Measurements from ENCODE around the gene PIWIL4. TPM values are rescaled to one million over a fixed set of nuclear protein-coding genes. Genes with fewer than 3 reads are reported as not detected.

Gene PIWIL4
- total RNA-seq, 1 donor from 2014 or later = 0.62 TPM

DNA sequence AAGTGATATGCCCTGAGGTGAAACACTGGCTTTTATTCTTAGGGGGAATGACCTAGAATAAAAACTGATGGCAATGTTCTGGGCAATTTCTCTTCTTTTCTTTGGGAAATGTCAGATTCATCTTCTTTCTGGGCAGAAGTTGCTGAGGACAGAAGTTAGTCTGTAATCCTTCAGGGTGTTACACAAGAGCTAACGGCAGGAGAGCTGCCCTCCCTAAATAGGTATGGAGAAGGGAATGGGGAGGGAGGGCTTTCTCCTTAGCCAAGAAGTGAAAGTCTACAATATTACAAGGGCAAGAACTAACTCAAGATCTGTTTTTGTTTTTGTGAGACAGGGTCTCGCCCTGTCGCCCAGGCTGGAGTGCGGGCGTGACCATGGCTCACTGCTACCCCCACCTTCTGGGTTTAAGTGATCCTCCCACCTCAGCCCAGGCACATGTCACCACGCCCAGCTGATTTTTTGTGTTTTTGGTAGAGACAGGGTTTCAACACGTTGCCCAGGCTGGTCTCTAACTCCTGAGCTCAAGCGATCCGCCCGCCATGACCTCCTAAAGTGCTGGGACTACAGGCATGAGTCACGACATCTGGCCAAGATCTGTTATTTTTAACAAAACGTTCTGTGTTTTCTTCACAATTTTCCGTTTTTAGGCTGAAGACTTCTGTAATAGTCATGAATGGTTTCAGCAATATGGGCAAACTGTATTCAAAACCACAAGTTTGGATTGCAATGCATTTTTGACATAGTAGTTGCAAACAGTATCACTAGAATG is 7.2 kb downstream of the PIWIL4 start:
- CTCF ChIA-PET = no interaction called here

GRCh38 chr11:94576306-94576705 is 9.1 kb downstream of the PIWIL4 start:
- POLR2A ChIA-PET = no interaction called here
- CTCF ChIA-PET = no interaction called here
- no peak for ATAC-seq (ENCODE audit: low read depth)
- intact Hi-C loops (cut with micrococcal nuclease) = no loop called here
- H3K36me3 Mint-ChIP-seq (ENCODE audit: low read depth) = no peaks in the 10 kb centered on the region
- TF ChIP-seq CTCF (IDR thresholded peaks at IDR 0.05) = no peak
- H3K27ac Mint-ChIP-seq = no peak overlapping the region
- no peak overlapping the region for H3K4me3 Mint-ChIP-seq
- no peaks in the 10 kb centered on the region for H3K4me1 Mint-ChIP-seq
- peaks cover 11% of the 10 kb centered on the region for H3K27me3 Mint-ChIP-seq
- no peaks in the 10 kb centered on the region for H3K9me3 Mint-ChIP-seq
- DNase-seq = no peak

More for the DNA sequence above, 7.2 kb downstream of the PIWIL4 start:
- POLR2A ChIA-PET = no interaction called here
- H3K9me3 Mint-ChIP-seq = no peaks in the 10 kb centered on the region
- H3K4me1 Mint-ChIP-seq = no peaks in the 10 kb centered on the region
- H3K36me3 Mint-ChIP-seq (ENCODE audit: low read depth) = no peaks in the 10 kb centered on the region
- H3K27ac Mint-ChIP-seq = no peak overlapping the region
- no peak overlapping the region for H3K4me3 Mint-ChIP-seq
- DNase-seq (no peak), ATAC-seq (ENCODE audit: low read depth) (no peak)
- no peak for TF ChIP-seq CTCF (IDR thresholded peaks at IDR 0.05)
- intact Hi-C loops (cut with micrococcal nuclease) = no loop called here
- H3K27me3 Mint-ChIP-seq = peaks cover 11% of the 10 kb centered on the region

DNA sequence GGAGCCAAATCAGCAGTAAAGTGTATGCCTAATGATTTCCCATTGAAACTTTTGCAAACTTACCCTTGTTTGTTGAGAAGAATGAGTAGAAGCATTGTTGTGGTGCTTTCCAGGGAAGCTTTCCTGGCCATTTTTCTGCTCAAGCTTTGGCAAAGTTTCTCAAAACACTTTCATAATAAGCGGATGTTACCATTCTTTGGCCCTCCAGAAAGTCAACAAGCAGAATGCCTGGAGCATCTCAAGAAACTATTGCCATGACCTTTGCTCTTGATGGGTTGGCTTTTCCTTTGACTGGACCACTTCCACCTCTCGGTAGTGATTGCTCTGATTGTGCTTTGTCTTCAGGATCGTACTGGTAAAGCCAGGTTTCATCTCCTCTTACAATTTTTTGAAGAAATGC is 10.7 kb downstream of the PIWIL4 start:
- no peak for TF ChIP-seq CTCF (IDR thresholded peaks at IDR 0.05)
- Mint-ChIP-seq H3K27me3 (peaks cover 11% of the 10 kb centered on the region), H3K4me3 (no peak overlapping the region), H3K4me1 (peaks cover 9% of the 10 kb centered on the region), H3K27ac (no peak overlapping the region), H3K36me3 (ENCODE audit: low read depth) (no peaks in the 10 kb centered on the region), H3K9me3 (no peaks in the 10 kb centered on the region)
- POLR2A ChIA-PET = no interaction called here
- intact Hi-C loops (cut with micrococcal nuclease) = no loop called here
- CTCF ChIA-PET = no interaction called here
- ATAC-seq (ENCODE audit: low read depth) (no peak), DNase-seq (no peak)

DNA sequence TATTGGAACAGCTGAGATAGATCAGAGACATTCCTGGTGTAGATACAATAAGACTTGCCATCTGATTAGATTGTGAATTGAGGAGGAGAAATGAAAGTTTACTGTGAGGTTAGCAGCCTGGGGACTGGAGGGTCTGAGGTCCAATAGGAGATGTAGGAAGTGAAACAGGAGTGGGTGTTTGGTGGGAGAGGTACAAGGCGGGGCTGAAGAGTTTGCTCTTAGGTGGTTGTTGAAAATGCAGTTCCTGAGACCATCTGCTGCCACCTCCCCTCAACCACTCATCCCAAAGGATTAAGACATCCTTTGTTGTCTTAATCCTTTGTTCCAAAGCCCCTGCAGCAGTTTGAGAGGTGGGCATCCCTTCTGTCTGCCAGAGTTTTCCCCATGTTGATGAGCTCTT is 14.8 kb downstream of the PIWIL4 start:
- ChIA-PET POLR2A (no interaction called here), CTCF (no interaction called here)
- H3K4me3 Mint-ChIP-seq = no peak overlapping the region
- H3K36me3 Mint-ChIP-seq (ENCODE audit: low read depth) = no peaks in the 10 kb centered on the region
- intact Hi-C loops (cut with micrococcal nuclease) = no loop called here
- H3K4me1 Mint-ChIP-seq = peaks cover 12% of the 10 kb centered on the region
- H3K9me3 Mint-ChIP-seq = no peaks in the 10 kb centered on the region
- H3K27ac Mint-ChIP-seq = no peak overlapping the region
- ATAC-seq (ENCODE audit: low read depth) = no peak
- no peak for DNase-seq
- peaks cover 3% of the 10 kb centered on the region for H3K27me3 Mint-ChIP-seq
- no peak for TF ChIP-seq CTCF (IDR thresholded peaks at IDR 0.05)

DNA sequence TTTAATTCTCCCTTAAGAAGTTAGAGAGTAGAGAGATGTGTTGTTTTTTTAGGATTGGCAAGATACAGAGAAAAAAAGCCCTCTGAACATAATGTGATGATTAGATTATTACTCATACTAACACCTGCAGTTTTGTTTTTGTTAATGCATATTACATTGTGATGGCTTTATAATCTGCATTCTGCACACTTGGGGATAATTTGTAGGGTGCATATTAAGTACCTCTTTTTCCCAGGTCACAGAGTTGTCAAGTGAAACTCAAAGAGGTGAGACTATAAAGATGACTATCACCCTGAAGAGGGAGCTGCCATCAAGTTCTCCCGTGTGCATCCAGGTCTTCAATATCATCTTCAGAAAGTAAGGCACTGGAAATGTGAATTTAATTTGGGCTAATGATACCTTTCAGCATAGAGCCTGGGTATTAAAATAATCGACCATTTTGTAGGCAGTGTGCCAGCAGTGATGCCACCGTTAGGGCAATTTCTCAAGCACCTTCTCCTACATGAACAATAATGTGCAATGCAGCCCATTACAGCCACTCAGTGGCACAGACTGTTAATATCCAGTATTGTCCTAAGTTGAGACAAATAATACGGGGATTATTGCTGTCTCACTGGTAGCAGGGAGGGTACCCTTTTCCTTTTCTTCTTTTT is 16.2 kb downstream of the PIWIL4 start:
- POLR2A ChIA-PET = no interaction called here
- no peak for DNase-seq
- CTCF ChIA-PET = no interaction called here
- Mint-ChIP-seq H3K4me1 (peaks cover 12% of the 10 kb centered on the region), H3K4me3 (no peak overlapping the region), H3K27ac (no peak overlapping the region), H3K36me3 (ENCODE audit: low read depth) (no peaks in the 10 kb centered on the region), H3K9me3 (no peaks in the 10 kb centered on the region), H3K27me3 (peaks cover 3% of the 10 kb centered on the region)
- no peak for TF ChIP-seq CTCF (IDR thresholded peaks at IDR 0.05)
- intact Hi-C loops (cut with micrococcal nuclease) = no loop called here
- ATAC-seq (ENCODE audit: low read depth) = no peak
